ENCODE data around the gene HES4. TPM values are rescaled to one million over a fixed set of nuclear protein-coding genes. Genes with fewer than 3 reads are reported as not detected.
"Not testable (repeated sequence)": the region's sequence is repeated elsewhere in the genome, so short reads cannot be mapped to it uniquely, and the experiment has no call there.

Gene HES4
- polyA plus RNA-seq, 1 of the 3 experiments (the other 2 are of a cell fraction) = 4.7 TPM

DNA sequence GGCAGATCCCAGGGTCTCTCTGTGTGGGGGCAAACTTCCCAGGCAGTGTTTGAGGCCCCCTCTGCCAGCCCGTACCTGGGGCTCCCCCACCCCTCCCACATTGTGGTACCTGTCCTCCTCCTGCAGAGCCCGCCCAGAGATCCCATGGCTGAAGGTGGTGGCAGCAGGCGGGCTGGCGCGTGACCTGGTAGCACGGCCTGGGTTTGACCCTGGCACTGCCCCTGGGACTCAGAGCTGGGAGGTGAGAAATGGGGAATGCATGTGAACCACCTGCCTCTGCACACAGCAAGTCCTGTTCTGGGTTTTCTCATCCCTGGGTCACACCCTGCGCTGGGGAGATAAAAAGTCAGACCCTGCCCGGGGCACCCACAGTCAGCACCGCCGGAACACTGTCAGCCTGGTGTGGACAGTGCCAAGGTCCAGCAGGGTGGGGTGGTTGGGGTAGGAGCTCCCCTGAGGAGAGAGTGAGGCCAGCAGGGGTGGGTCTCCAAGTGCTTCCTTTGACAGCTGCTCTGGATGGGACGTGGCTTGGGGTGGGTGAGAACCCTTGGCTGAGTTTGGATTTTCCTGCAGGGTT lies 31.9 kb upstream of the HES4 start:
- Histone ChIP-seq H3K4me2 (no peak overlapping the region), H3F3A (replicated peaks; ENCODE audit: insufficient read depth) (no peaks in the 10 kb centered on the region), H4K20me1 (ENCODE audit: insufficient read depth) (peaks cover 34% of the 10 kb centered on the region), H2AFZ (ENCODE audit: low read depth) (no peak overlapping the region), H3K9me2 (no peaks in the 10 kb centered on the region), H3K9ac (no peak overlapping the region), H3K27me3 (ENCODE audit: insufficient read depth) (no peaks in the 10 kb centered on the region), H3K4me3 (ENCODE audit: low read depth in 2 of 2, low read length in 1 of 2) (no peak overlapping the region), H3K4me1 (ENCODE audit: control insufficient read depth in 1 of 2, insufficient read depth in 2 of 2, low read depth in 1 of 2, low read length in 1 of 2) (peaks cover 0 to 11% of the 10 kb centered on the region in 2 experiments; a peak in 1 of 4 replicates), H3K27ac (ENCODE audit: low read depth in 2 of 2, low read length in 1 of 2) (no peak overlapping the region), H3K36me3 (replicated peaks in 1 of 2; ENCODE audit: control insufficient read depth in 1 of 2, insufficient read depth in 2 of 2, low read length in 1 of 2) (peaks cover 0 to 4% of the 10 kb centered on the region in 2 experiments), H3K79me2 (ENCODE audit: insufficient read depth) (no peaks in the 10 kb centered on the region), H3K9me3 (no peaks in the 10 kb centered on the region)
- TF ChIP-seq FOSL2 (IDR thresholded peaks at IDR 0.05; ENCODE audit: borderline replicate concordance, low read depth) = no peak
- no peak for TF ChIP-seq EZH2phosphoT487 (IDR thresholded peaks at IDR 0.05; ENCODE audit: borderline replicate concordance, low read depth)
- TF ChIP-seq, protein P1, sequence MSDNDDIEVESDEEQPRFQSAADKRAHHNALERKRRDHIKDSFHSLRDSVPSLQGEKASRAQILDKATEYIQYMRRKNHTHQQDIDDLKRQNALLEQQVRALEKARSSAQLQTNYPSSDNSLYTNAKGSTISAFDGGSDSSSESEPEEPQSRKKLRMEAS (IDR thresholded peaks at IDR 0.05; ENCODE audit: low read depth) = no peak
- no peak for TF ChIP-seq TEAD4 (IDR thresholded peaks at IDR 0.05; ENCODE audit: borderline replicate concordance, insufficient read depth)
- TF ChIP-seq FOXM1 (IDR thresholded peaks at IDR 0.05; ENCODE audit: low read depth) = no peak
- no peak for TF ChIP-seq YY1 (IDR thresholded peaks at IDR 0.05; ENCODE audit: low read depth)
- TF ChIP-seq, protein P2, sequence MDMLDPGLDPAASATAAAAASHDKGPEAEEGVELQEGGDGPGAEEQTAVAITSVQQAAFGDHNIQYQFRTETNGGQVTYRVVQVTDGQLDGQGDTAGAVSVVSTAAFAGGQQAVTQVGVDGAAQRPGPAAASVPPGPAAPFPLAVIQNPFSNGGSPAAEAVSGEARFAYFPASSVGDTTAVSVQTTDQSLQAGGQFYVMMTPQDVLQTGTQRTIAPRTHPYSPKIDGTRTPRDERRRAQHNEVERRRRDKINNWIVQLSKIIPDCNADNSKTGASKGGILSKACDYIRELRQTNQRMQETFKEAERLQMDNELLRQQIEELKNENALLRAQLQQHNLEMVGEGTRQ (IDR thresholded peaks at IDR 0.05; ENCODE audit: borderline replicate concordance, low read depth, low read length) = no peak
- TF ChIP-seq RFX5 (IDR thresholded peaks at IDR 0.05; ENCODE audit: low read length) = no peak
- no peak for TF ChIP-seq MEF2A (IDR thresholded peaks at IDR 0.05; ENCODE audit: borderline replicate concordance, low read depth)
- TF ChIP-seq FOXJ3 (CRISPR knock-in tag; IDR thresholded peaks at IDR 0.05) = no peak
- no peak for TF ChIP-seq SIN3A (IDR thresholded peaks at IDR 0.05; ENCODE audit: borderline replicate concordance, low read depth, low read length)
- ChIA-PET CTCF (interaction anchor here (0.7 to 4.5 kb wide), 31 partner anchors 9 to 343 kb away, joined by 3 to 93 read pairs (median 6); partner anchors contain the start of genes AGRN, AURKAIP1, ISG15 and PERM1), POLR2A (no interaction called here)
- no peak for DNase-seq
- WGBS (ENCODE audit: low lambda C conversion rate) = 80% methylated on average over 1 of the region's 11 CpGs

DNA sequence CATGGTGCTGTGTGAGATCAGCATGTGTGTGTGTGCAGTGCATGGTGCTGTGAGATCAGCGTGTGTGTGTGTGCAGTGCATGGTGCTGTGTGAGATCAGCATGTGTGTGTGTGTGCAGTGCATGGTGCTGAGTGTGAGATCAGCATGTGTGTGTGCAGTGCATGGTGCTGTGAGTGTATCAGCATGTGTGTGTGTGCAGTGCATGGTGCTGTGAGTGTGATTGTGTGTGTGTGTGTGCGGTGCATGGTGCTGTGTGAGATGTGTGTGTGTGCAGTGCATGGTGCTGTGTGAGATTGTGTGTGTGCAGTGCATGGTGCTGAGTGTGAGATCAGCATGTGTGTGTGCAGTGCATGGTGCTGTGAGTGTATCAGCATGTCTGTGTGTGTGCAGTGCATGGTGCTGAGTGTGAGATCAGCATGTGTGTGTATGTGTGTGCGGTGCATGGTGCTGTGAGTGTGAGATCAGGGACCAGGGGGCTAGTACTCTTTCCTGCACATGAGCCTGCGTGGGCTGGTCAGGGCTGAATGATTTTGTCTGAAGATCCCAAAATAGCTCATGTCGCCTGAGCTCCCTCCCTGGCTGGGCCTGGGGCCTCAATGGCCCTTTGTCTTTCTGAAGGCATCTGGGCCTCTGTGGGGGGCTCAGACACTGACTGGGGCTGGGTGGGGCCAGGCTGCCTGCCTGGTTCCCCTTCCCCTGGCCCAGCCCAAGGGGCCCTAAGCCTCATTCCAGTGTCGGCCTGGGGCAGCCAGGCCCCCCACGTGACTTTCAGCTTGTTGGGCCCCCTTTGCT lies 31.2 kb upstream of the HES4 start:
- H3K79me2 ChIP-seq (ENCODE audit: insufficient read depth); DNase-seq; H3K9ac ChIP-seq; H3K27ac ChIP-seq (ENCODE audit: low read depth in 2 of 2, low read length in 1 of 2); H2AFZ ChIP-seq (ENCODE audit: low read depth); H3K9me3 ChIP-seq; H3K27me3 ChIP-seq (ENCODE audit: insufficient read depth); H3K4me3 ChIP-seq (ENCODE audit: low read depth in 2 of 2, low read length in 1 of 2); H3K36me3 ChIP-seq (replicated peaks in 1 of 2; ENCODE audit: control insufficient read depth in 1 of 2, insufficient read depth in 2 of 2, low read length in 1 of 2); H3F3A ChIP-seq (replicated peaks; ENCODE audit: insufficient read depth); POLR2A ChIA-PET; H3K9me2 ChIP-seq; H3K4me2 ChIP-seq: not testable (repeated sequence)
- CTCF ChIA-PET = interaction anchor here (1.4 to 4.5 kb wide), 11 partner anchors 8 to 344 kb away, joined by 3 to 93 read pairs (median 21); partner anchors contain the start of genes AGRN, AURKAIP1, ISG15 and PERM1
- Histone ChIP-seq H4K20me1 (ENCODE audit: insufficient read depth) (peaks cover 33% of the 10 kb centered on the region), H3K4me1 (ENCODE audit: control insufficient read depth in 1 of 2, insufficient read depth in 2 of 2, low read depth in 1 of 2, low read length in 1 of 2) (peaks cover 0 to 11% of the 10 kb centered on the region in 2 experiments; a peak in 1 of 4 replicates)
- WGBS (ENCODE audit: low lambda C conversion rate) = 94% methylated on average over 3 of the region's 7 CpGs
